Right ventricle myocardium inferior (tissue), 1 donor: ENCODE data around the gene PLSCR5. TPM values are rescaled to one million over a fixed set of nuclear protein-coding genes. Genes with fewer than 3 reads are reported as not detected.

Experiments
- ATAC-seq: fragments of 200-7000 bp; cut with Tn5 transposase; one replicate; pipeline ENCODE4 v1.9.1; 2020; ENCODE audit warnings: mild to moderate bottlenecking, moderate library complexity
- DNase-seq: peaks from one replicate; pipeline ENCODE4 v3.0.0; 2021; ENCODE audit errors: missing footprints
- intact Hi-C: fragments of 100-400 bp; cut with DNase I; formaldehyde crosslinking; loops from one replicate; pipeline ENCODE4 v1.11.0; 2022
- total RNA-seq: library from RNA; stranded (reverse); fragmentation: NEBNext Ultra II Directional; extraction: Animal tissue kit (Norgen Biotek cat#: 25700); gene quantifications from one replicate; pipeline ENCODE4 v1.2.1, GENCODE V29; 2021
- donor health status: DM: no; HTN: yes; CAD: no; lungs with severe emphysema.

Gene PLSCR5
- total RNA-seq, 1 donor from 2014 or later = not detected

DNA sequence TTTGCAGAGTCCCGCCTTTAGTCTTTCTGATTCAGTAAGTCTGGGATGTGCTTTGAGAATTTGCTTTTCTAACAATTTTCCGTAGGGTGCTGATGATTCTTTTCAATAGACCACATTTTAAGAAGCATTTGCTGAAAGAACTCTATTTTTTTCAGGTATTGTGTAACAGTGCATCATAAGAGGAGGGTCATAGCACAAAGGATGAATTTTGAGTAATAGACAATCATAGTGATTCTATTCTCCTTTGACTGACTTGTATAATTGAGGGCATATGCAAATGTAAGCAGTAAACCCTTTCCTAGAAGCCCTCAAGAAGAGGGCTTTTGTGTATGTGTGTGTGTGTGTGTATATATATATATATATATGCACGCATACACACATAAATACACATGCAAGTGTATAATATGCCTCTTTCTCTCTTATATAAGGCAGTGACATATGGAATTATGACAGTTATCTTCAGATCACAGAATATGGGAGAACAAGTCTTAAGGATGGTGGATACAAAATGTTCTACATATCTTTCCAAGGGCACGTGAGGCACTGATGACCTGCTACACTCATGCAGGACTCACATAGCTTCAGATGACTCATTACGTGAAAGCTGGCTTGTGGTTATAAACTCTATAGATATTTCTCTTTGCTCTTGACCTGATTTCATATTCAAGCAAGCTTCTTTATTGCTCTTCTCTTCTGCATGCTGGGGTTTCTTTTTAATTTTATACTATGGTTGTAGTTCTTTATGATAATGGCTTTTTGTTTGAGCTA lies 54.2 kb downstream of the PLSCR5 start:
- intact Hi-C loops = no loop called here
- DNase-seq (no peak), ATAC-seq (no peak)

DNA sequence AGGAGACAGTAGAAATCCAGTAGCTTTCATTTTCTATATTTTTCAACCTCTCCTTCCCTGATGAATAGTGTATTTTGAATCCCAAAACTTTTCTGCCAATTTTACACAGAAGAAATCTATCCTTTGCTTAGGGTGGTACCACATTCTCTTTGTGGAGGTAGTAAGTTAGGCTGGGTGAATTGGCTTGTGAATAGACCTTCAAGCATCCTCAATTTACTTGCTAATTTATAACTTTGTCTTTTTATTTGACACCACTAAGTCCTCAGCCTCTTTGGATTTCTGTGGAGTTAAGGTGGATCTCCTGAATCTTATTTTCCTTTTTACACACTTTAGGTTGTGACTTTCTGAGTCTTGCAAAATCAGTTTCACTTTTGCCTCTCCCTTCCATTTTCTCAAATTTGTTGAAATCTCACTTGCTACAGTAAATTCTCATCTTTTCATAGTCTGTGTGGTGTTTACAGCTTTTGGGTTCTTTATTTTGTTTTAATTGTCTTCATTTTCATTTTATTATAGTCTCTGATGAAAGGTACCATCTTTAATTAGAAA lies 55.0 kb downstream of the PLSCR5 start:
- intact Hi-C loops = no loop called here
- DNase-seq = no peak

DNA sequence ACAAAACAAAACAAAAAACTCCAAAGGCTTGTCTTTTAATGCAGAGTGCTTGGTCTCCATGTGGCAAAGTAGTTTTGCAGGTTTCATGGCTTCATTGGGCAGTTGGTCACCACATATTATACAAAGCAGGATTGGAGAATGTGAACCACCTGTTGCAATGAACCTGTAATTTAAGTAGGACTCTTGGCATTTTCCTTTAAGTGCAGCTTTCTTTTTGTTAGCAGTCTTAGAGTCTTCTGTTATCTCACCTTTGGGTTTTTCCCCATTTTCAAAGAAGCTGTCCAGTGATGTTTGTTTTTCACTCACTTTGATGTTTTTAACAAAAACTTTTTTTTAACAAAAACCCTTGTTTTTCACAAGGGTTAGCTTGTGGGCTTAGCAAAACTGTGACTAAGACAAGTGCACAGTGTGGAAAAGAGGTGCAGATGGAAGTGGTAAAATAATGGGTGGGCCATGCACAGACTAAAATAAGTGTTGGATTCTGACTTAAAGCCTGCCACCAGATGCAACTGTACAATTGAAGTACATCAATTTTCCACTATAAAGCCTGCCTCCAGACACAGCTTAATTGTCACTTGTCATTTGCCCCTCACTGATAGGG lies 57.8 kb downstream of the PLSCR5 start:
- no peak for DNase-seq
- no peak for ATAC-seq
- intact Hi-C loops = loop anchor here (10.0 kb wide), 1 partner anchor 173 kb away; no protein-coding TSS in a partner anchor

More for the DNA sequence above, 55.0 kb downstream of the PLSCR5 start:
- ATAC-seq = no peak

DNA sequence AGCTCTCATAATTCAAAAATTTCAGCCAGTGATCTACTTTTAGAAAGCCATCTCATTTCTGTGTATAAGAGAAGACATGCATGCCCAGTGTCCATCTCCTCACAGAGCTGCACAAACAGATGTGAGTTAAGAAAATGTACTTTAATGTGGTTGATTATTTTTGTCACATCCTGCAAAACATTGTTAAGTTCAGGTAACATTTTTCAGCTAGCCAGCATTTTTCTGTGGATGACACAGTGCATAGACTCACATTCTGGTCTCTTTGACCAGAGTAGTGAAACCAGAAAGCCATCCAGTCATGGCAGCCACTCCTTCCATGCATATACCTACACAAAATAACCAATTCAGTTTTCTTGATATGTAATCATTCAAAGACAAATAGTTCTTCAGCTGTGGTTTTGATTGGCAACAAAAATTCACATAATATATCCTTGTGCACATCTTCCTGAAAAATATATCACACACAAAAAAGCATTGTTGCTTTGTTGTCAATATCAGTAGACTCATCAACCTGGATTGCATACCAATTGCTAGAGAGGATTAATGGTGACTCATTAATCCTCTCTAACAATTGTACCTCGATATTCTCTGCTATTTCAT lies 58.7 kb downstream of the PLSCR5 start:
- intact Hi-C loops = loop anchor here (10.0 kb wide), 1 partner anchor 172 kb away; no protein-coding TSS in a partner anchor
- ATAC-seq (no peak), DNase-seq (no peak)

DNA sequence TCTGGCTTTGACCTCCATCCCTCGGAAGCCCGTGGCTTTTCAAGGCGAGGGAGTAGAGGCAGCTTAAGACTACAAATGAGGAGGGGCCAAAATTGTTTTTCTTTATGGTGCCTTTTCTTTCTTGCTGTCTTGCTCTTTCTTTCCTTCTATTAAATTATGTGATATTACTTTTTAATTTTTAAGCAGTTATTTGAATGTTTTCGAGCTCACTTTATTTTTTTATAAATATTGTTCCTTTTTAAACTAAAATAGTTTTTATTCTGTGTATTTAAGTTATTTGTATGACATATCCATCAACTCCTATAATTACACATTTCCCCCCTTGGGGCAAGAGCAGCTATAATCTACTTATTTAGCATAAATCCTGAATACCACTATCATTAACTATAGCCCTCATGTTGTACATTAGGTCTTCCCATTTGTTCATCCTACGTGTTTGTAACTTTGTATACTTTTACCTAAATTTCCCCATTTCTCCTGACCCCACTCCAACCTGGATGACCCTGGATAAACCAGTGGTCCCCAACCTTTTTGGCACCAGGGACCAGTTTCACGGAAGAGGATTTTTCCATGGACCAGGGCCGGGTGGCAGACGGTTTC lies 60.1 kb downstream of the PLSCR5 start:
- ATAC-seq (no peak), DNase-seq (no peak)
- intact Hi-C loops = loop anchor here (5.0 to 10.0 kb wide), 2 partner anchors 38 to 170 kb away; no protein-coding TSS in a partner anchor

DNA sequence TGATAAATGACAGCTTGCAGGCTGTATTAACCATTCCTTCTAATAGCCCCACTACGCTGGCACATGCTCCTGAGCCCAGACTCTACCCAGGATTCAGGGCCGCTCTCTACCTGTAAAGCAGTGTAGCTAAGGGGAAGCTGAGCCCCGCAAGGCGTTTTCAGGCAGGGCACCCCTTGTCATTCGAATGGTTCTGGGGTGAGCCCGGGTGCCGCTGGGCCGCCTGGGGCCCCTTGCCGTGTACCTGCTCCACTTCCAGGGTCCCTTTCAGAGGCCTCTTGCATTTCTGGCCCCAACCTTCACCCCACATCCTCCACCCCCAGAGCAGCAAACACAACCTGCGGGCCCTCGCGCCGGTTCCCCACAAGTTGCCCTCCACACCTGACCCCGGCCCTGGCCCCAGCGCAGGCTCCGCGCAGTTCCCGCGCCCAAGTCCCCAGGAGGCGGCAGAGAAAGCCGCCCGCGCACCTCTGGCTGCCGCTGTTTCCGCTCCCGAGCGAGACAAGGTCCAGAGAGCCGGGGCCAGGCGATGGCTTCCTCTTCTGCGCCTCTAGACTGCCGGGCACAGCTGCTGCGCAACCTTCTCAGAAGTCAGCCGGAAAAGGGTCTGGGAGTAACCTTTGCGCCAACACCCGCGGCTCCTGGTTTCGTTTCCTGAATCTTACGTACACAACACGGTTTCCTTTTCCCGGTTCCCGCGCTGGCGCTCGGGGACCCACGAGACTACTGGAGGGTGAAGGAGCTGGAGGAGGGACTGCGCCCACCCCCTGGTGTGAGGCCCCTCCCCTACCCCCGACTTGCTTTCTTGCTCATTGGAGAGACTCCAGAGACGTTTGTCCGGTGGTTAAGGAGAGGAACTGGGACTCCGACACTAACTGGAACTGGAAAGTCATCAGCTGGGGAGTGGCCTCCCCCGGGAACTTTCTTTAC lies 60.9 kb downstream of the PLSCR5 start, which contains the start of gene PLSCR1:
Gene PLSCR1 (minus strand): TSS at position 606 of the 927 bp plus-strand sequence. CDS start 8,055 bp downstream, outside the sequence.
- intact Hi-C loops = loop anchor here (5.0 to 10.0 kb wide), 2 partner anchors 37 to 169 kb away; no protein-coding TSS in a partner anchor
- ATAC-seq = peak; percentile 94

DNA sequence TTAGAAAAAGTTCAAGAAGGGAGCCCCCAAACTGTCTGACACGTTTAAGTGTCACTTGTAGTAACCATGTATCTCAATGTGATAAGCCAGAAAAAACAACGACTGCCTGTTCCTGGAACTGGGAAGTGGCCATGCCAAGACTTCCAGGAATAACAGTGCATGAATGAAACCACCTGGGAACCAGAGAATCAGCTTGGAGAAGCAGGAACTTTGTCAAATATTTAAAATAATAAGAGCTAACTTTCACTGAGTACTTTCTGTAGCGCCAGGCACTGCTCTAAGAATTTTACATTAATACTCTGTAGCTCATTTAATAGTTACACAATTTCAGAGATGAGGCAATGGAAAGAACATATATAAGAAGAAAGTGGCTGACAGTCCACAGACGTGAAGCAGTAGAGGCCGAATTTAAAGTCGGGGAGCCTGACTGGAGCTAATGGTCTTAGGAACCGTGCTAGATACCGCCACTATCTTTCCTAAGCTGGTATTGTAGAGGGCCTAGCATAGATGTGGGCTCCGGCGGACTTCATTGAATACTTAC lies 61.6 kb downstream of the PLSCR5 start:
- DNase-seq = peak; percentile 21
- ATAC-seq = peak; percentile 30
- intact Hi-C loops = loop anchor here (5.0 to 10.0 kb wide), 2 partner anchors 36 to 169 kb away; no protein-coding TSS in a partner anchor

More for the DNA sequence above, 60.9 kb downstream of the PLSCR5 start, which contains the start of gene PLSCR1:
- peak; percentile 97 for DNase-seq

DNA sequence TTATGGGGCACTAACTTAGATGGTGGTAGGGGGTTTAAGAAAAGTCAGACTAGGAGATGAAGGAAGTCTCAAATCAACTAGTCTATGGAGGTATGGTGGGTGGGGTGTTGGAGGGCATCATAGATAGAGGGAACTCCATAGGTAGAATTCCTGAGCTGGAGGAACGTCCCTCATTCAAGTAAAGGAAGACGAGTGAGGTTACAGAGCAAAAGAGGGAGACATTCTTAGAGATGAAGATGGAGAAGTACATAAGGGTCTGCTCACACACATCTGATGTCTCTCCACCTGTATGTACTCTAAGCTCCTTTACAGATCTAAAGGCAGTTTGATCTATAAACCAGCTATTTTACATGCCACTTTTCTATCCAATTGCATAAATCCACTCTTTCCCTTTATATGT lies 62.2 kb downstream of the PLSCR5 start:
- DNase-seq = no peak
- no peak for ATAC-seq
- intact Hi-C loops = loop anchor here (5.0 to 10.0 kb wide), 2 partner anchors 36 to 168 kb away; no protein-coding TSS in a partner anchor

DNA sequence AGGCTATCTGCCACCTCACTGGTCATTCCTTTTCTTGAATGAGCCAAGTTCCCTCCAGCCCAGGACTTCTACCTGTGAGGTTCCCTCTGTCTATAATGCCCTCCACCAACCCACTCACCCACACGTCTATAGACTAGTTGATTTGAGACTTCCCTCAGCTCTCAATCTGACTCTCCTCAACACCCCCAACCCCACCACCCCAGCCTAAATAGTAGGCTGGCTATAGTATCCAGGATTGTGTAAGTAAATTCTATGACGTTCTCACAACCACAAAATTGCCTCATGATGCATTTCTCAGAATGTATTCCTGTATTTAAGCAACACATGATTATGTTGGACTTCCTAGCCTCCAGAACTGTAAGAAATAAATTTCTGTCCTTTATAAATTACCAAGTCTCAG lies 63.0 kb downstream of the PLSCR5 start:
- intact Hi-C loops = loop anchor here (5.0 to 10.0 kb wide), 2 partner anchors 35 to 167 kb away; no protein-coding TSS in a partner anchor
- ATAC-seq (no peak), DNase-seq (peak; percentile 11)

DNA sequence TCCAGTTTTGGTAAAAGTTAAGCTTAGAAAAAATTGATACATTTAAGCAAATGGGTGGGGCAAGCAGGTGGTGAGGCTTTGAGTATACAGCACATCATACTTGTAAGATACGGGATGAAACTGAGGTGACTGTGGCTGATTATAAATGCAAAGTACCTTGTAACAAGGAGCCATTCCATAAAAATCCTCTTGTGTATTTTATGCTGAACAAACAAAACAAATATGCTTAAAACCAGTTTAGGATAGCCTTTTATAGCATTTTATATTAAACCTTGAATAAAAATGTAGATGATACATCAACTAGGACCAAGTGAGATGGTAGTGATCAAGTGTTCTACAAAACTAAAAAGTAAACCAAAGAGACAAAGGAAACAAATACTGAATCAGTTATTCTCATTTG lies 64.2 kb downstream of the PLSCR5 start:
- ATAC-seq (no peak), DNase-seq (no peak)

DNA sequence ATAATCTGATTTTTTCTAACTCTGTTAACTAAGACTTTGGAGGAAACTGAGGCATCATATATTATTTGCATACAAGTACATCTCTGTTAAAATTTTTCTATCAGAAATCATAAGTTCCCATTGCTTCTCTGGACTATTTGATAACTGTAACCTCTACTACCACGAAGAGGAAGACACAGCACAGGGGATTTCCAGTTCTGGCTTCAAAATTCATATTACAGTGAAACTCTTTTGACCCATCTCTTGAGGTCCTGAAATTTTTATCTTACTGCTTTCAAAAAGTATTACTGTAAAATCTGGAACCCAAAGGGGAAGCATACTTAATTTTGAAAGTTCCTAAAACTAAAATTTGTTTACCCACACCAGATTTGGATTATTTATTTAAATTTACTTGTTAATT lies 64.9 kb downstream of the PLSCR5 start:
- no peak for ATAC-seq
- DNase-seq = no peak
- intact Hi-C loops = loop anchor here (5.0 to 10.0 kb wide), 2 partner anchors 33 to 165 kb away; no protein-coding TSS in a partner anchor

More for the DNA sequence above, 64.2 kb downstream of the PLSCR5 start:
- intact Hi-C loops = loop anchor here (5.0 to 10.0 kb wide), 2 partner anchors 34 to 166 kb away; no protein-coding TSS in a partner anchor

DNA sequence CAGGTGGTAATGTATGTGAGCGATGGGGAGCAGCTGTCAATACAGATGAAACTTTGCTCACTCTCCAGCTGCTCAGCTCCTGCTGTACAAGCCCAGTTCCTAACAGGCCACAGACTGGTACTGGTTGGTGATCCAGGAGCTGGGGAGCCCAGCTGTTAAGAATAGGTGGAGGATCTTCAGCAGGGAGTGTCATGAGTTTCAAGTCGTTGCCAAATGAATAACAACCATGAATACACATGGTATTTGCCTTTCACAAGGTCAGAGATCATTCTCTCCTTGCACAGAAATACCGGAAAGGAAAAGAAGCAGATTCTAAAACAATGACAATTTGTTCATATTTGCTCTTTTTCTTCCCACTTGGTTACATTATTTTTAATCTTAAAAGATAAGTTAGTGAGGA lies 65.8 kb downstream of the PLSCR5 start:
- intact Hi-C loops = no loop called here
- no peak for DNase-seq
- no peak for ATAC-seq

DNA sequence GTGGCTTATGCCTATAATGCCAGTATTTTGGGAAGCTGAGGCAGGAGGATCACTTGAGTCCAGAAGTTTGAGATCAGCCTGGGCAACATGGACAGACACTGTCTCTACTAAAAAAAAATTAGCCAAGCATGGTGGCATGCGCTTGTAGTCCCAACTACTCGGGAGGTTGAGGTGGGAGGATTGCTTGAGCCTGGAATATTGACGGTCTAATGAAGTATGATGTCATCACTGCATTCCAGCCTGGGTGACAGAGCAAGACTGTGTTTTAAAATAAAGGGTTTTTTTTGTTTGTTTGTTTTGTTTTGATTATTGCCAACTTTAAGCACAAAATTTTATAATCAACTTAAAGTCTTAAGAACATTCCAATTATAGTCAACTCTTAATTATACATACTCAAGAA lies 67.5 kb downstream of the PLSCR5 start:
- DNase-seq (no peak), ATAC-seq (no peak)
- intact Hi-C loops = no loop called here

DNA sequence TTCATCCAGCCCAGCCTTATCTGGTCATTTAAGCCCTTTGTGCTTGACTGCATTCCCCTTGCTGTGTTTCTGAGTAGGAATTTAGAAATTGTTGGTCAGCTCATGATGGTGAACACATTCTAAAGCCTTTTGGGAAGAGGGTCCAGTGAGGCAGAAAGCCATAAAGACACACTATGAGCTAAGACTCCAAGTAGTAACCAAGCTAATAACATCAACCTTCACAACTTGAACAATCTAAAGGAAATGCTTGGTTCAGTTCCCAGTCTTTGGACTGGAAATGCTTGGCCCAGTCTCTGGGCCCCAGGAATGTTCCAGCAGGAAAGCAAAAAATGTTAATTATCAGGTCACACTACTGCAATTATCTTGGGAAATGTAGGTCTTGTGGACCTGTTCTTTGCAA lies 68.5 kb downstream of the PLSCR5 start:
- intact Hi-C loops = no loop called here
- DNase-seq (no peak), ATAC-seq (no peak)
